ENCODE data around the gene ROR2.
"Not testable (repeated sequence)": the region's sequence is repeated elsewhere in the genome, so short reads cannot be mapped to it uniquely, and the experiment has no call there.

ROR2 gene

GRCh38 chr9:91541734-91542133 is 408.3 kb downstream of the ROR2 start:
- no peak for DNase-seq

DNA sequence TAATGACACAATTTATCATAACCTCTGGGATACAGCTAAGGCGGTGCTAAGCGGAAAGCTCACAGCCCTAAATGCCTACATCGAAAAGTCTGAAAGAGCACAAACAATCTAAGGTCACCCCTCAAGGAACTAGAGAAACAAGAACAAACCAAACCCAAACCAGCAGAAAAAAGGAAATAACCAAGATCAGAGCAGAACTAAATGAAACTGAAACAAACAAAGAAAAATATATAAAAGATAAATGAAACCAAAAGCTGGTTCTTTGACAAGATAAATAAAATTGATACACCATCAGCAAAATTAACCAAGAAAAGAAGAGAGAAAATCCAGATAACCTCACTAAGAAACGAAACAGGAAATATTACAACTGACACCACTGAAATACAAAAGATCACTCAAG is 409.5 kb downstream of the ROR2 start:
- DNase-seq, result not testable (repeated sequence)

- DNase-seq, result no peak
These were observed 413.8 kb downstream of the ROR2 start for GRCh38 chr9:91536211-91536691.

DNA sequence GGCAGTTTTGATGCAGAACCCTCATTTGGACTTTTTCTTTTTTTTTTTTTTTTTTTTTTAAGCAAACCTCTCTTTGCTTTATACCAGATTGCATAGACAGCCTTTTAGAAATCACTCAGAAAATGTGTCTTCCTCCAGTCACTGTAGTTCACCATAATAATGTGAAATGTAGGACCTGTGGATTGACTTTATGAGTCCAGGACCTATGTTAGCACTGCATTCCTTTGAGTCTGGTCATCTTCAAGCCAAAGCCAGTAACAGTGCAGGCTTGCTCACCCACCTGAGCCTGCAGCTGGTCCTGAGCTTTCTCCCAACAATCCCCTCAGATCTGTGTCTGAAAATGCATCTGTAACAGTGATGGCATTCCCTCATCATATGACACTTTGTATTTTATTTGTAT is 415.7 kb downstream of the ROR2 start:
- DNase-seq, result no peak

DNA sequence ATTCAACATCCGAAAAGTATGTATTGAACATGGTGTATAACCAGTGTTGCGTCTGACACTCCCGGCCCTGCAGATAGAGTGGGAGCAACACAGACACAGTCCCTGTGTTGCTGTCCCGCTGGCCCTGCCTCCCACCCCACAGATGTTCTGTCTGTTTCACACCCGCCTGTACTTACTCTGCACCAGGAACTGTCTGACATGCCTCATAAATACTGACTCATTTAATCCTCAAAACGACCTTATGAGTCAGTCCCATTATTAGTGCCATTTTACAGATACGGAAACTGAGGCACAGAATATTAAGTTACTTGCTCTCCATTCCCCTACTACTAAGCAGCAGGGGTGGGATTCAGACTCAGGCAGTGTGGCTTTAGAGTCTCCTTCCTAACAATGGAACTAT is 416.6 kb downstream of the ROR2 start:
- DNase-seq, result no peak

- no peak for DNase-seq
These were observed 417.7 kb downstream of the ROR2 start for GRCh38 chr9:91532325-91532724.

DNA sequence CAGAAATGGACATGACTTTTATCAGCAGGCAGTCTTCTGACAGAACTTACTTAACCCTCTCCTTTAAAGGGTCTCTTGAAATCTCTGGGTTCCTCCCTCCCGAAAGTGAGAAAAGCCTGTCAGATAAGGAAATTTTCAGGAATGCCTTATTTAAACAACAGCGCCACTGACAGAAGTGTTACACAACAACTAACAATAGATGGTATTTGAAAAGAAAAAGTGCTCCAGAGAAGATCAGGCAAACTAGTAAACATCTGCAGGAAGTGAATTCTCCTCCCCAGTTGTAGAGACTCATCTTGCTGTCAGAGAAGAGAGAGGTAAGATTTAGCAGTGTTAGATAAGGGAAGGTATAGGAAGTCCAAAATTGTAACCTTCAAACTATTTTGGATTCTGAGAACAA is 419.2 kb downstream of the ROR2 start:
- DNase-seq, result no peak

DNA sequence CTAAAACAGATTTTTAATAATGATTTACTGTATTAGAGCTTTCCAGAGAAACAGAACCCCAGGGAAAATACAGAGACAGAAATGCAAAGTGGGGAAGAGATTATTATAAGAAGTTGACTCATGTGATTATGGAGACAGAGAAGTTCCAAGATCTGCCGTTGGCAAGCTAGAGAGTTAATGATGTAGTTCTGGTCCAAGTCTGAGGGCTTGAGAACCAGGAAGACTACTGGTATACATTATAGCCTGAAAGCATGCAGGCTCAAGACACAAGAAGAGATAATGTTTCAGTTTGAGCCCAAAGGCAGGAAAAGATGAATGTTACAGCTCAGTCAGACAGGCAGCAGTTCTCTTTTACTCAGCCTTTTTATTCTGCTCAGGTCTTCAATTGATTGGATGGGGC is 427.5 kb downstream of the ROR2 start:
- no peak for DNase-seq

DNA sequence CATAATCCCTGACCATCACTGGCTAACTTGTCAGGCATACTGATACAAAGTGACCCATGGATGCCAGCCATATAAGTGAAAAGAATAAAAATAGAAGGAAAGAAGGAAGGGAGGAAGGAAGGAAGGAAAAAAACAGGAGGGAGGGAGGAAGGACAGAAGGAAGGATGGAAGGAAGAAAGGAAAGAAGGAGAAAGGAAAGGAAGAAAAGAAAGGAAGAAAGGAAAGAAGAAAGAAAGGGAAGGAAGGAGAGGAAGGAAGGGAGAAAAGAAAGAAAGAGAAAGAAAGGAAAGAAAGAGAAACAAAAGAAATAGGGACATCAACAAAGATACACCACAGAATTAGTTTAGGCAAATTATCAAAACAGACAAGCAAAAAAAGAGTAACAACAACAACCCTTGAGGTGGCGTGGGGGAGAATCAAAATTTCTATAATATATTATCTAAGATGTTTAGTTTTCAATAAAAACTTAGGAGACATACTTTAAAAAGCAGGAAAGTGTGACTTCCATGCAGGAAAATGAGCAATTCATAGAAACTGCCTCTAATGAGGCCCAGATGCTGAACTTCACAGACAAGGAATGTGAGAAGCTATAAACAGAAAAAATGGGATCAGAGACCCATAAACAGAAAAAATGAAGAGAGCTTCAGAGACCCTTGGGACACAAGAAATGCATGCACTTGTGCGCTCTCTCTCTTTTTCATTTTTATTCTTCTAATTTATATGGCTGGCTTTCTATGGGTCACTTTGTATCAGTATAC is 430.3 kb downstream of the ROR2 start:
- DNase-seq, result no peak

DNA sequence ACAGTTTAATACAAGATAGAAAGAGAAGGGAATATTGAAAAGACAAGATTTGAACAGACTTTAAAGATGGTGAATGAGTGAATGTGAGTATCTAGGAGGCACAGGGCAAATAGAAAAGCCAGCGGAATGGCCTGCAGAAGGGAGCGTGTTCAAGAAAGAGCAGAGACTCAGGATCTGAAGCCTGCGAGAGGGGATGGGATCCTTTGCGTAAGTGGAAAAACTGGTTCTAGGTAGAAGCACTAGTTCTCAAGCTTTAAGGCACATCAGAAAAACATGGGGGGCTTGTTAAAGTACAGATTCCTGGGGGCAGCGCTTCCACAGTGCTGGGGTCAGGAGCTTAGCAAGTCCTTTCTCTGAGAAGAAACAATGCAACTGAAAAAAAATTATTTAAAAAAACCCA is 431.6 kb downstream of the ROR2 start:
- DNase-seq, result no peak

- DNase-seq, result no peak
These were observed 432.2 kb downstream of the ROR2 start for GRCh38 chr9:91517801-91518200.

- not testable (repeated sequence) for DNase-seq
These were observed 432.7 kb downstream of the ROR2 start for GRCh38 chr9:91517332-91517731.

DNA sequence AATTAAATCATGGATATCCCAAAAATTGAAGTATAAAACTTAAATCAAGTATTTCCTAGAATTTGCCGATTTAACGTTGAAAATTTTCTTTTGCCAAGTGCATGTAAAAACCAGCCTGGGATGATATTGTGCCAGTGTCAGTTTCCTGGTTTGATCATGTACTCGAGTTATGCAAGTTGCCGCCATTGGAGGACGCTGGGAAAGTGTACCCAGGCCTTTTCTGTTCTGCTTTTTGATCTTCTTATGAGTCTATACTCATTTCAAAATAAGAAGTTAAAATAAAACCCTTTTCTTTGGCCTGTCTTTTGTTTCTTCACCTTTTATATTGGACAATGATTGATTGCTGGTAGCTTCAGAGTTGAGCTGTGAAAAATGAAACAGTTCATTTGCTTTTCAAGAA is 433.3 kb downstream of the ROR2 start:
- no peak for DNase-seq

GRCh38 chr9:91516081-91516480 is 433.9 kb downstream of the ROR2 start:
- no peak for DNase-seq

DNA sequence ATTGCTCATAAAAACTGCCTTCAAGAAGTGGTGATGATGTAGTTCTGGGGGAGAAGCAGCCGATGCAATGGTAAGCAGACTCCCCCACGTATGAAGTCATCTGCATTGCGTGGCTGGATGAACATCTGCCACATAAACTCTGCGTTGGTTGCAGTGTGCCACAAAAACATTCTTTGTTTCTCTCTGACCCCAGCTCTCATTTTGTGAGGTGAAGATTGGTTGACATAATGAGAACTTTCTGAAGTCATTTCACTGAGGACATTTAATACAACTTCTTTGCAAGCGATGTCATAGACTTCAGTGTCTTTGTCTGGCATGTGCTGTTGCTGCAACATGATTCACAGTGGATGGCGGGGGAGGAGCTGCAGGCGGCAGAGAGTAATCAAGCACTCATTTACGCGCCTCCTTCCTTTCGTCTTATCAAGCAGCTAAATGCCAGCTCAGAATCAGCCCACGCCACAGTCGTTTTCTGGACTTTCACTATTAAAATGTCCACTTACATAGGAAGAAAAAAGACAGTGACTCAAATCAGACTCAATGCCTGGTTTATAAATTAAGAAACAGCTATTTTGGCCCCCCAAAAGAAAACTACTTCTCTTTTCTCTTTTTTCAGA is 434.8 kb downstream of the ROR2 start:
- no peak for DNase-seq
